K562 (cell line): ENCODE results near the gene AP1S3. TPM values are rescaled to one million over a fixed set of nuclear protein-coding genes. Genes with fewer than 3 reads are reported as not detected.

Experiments used
- SUPT5H ChIP-seq: fragments of 450-650 bp; IDR thresholded peaks from 2 replicates; pipeline ENCODE4 v1.6.1; 2016
- ZNF217 ChIP-seq: sonication (generic); formaldehyde crosslinking; IDR thresholded peaks from 2 replicates; pipeline ENCODE4 v1.8.0; 2022; ENCODE audit warnings: mild to moderate bottlenecking, missing genetic modification reagents
- polyA plus RNA-seq, 8 experiments: library from polyadenylated mRNA; depleted of rRNA in 4 of 8; stranded (reverse) in 5 of 8; unstranded in 3 of 8; fragments of >200 nt; fragmentation: Nextera tagmentation in 2 of 8; fragmentation: Illumina TruSeq in 1 of 8; extraction: Ambion mirVana in 2 of 8; extraction: Trizol in 1 of 8; gene quantifications; 2 replicates each; pipeline versions ENCODE4 v1.2.1 to v1.2.3, GENCODE V29; 2011 to 2014; ENCODE audit warnings: inconsistent platforms in 1 of 8, missing spikeins in 1 of 8
- total RNA-seq, 7 experiments: library from RNA; depleted of rRNA in 6 of 7; stranded (reverse); fragments of >200 nt in 6 of 7; fragmentation: Illumina TruSeq in 2 of 7; extraction: Trizol in 2 of 7; gene quantifications; 2 replicates each; pipeline versions ENCODE4 v1.2.1 to v1.2.3, GENCODE V29; 2011 to 2021; ENCODE audit warnings: low replicate concordance in 1 of 7
- TF ChIP-seq, protein P1 (sequence below): fragments of 450-650 bp; IDR thresholded peaks from 2 replicates; pipeline ENCODE4 v1.6.1; 2016; ENCODE audit warnings: mild to moderate bottlenecking, moderate library complexity

Gene AP1S3
- total and polyA plus RNA-seq, 9 of the 15 experiments (the other 6 are each of a cell fraction or from before 2014, with no cell fraction given): 0.50 to 3.8 (median 2.1) TPM

DNA sequence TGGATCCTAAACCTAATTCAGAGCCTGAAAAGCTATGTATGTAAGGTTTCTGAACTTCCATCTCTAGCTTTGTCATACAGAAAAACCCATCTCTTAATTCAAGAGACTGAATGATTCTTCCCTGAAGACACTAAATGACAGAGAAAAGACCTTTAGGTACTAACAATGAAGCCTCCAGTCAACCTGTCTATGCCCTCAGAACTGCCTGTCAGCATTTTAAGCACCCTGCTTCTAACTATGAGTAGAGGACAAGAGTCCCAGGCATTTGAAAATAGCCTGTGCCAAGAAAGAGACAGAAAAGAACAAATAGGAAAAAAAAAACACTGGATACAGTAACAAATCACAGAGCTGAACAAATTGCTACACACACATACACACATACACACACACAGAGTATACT, 48.6 kb downstream of the AP1S3 start (continued):
- TF ChIP-seq, protein P1, sequence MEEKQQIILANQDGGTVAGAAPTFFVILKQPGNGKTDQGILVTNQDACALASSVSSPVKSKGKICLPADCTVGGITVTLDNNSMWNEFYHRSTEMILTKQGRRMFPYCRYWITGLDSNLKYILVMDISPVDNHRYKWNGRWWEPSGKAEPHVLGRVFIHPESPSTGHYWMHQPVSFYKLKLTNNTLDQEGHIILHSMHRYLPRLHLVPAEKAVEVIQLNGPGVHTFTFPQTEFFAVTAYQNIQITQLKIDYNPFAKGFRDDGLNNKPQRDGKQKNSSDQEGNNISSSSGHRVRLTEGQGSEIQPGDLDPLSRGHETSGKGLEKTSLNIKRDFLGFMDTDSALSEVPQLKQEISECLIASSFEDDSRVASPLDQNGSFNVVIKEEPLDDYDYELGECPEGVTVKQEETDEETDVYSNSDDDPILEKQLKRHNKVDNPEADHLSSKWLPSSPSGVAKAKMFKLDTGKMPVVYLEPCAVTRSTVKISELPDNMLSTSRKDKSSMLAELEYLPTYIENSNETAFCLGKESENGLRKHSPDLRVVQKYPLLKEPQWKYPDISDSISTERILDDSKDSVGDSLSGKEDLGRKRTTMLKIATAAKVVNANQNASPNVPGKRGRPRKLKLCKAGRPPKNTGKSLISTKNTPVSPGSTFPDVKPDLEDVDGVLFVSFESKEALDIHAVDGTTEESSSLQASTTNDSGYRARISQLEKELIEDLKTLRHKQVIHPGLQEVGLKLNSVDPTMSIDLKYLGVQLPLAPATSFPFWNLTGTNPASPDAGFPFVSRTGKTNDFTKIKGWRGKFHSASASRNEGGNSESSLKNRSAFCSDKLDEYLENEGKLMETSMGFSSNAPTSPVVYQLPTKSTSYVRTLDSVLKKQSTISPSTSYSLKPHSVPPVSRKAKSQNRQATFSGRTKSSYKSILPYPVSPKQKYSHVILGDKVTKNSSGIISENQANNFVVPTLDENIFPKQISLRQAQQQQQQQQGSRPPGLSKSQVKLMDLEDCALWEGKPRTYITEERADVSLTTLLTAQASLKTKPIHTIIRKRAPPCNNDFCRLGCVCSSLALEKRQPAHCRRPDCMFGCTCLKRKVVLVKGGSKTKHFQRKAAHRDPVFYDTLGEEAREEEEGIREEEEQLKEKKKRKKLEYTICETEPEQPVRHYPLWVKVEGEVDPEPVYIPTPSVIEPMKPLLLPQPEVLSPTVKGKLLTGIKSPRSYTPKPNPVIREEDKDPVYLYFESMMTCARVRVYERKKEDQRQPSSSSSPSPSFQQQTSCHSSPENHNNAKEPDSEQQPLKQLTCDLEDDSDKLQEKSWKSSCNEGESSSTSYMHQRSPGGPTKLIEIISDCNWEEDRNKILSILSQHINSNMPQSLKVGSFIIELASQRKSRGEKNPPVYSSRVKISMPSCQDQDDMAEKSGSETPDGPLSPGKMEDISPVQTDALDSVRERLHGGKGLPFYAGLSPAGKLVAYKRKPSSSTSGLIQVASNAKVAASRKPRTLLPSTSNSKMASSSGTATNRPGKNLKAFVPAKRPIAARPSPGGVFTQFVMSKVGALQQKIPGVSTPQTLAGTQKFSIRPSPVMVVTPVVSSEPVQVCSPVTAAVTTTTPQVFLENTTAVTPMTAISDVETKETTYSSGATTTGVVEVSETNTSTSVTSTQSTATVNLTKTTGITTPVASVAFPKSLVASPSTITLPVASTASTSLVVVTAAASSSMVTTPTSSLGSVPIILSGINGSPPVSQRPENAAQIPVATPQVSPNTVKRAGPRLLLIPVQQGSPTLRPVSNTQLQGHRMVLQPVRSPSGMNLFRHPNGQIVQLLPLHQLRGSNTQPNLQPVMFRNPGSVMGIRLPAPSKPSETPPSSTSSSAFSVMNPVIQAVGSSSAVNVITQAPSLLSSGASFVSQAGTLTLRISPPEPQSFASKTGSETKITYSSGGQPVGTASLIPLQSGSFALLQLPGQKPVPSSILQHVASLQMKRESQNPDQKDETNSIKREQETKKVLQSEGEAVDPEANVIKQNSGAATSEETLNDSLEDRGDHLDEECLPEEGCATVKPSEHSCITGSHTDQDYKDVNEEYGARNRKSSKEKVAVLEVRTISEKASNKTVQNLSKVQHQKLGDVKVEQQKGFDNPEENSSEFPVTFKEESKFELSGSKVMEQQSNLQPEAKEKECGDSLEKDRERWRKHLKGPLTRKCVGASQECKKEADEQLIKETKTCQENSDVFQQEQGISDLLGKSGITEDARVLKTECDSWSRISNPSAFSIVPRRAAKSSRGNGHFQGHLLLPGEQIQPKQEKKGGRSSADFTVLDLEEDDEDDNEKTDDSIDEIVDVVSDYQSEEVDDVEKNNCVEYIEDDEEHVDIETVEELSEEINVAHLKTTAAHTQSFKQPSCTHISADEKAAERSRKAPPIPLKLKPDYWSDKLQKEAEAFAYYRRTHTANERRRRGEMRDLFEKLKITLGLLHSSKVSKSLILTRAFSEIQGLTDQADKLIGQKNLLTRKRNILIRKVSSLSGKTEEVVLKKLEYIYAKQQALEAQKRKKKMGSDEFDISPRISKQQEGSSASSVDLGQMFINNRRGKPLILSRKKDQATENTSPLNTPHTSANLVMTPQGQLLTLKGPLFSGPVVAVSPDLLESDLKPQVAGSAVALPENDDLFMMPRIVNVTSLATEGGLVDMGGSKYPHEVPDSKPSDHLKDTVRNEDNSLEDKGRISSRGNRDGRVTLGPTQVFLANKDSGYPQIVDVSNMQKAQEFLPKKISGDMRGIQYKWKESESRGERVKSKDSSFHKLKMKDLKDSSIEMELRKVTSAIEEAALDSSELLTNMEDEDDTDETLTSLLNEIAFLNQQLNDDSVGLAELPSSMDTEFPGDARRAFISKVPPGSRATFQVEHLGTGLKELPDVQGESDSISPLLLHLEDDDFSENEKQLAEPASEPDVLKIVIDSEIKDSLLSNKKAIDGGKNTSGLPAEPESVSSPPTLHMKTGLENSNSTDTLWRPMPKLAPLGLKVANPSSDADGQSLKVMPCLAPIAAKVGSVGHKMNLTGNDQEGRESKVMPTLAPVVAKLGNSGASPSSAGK: no peak
- TF ChIP-seq SUPT5H (no peak), ZNF217 (CRISPR knock-in tag) (no peak)
